ENCODE data around the gene MALAT1.

Gene MALAT1

GRCh38 chr11:65503949-65504673, 5.3 kb downstream of the MALAT1 start:
- Histone ChIP-seq H3K9ac (peak overlapping the region; percentile 99), H2AFZ (no peak overlapping the region), H3K4me2 (ENCODE audit: low read length) (peak overlapping the region; percentile 95), H3K79me2 (peaks cover 67% of the 10 kb centered on the region), H3K27ac (peak overlapping the region; percentile 100), H3K9me3 (ENCODE audit: control insufficient read depth, low read length) (no peaks in the 10 kb centered on the region), H3K36me3 (ENCODE audit: control insufficient read depth, insufficient read depth, low read length) (peaks cover 46% of the 10 kb centered on the region), H3K4me1 (peaks cover 7% of the 10 kb centered on the region), H3K27me3 (ENCODE audit: control insufficient read depth, insufficient read depth, low read length) (no peaks in the 10 kb centered on the region), H3K4me3 (ENCODE audit: low read depth, low read length) (peak overlapping the region; percentile 100)
- TF ChIP-seq CTCF (IDR thresholded peaks at IDR 0.05): no peak

DNA sequence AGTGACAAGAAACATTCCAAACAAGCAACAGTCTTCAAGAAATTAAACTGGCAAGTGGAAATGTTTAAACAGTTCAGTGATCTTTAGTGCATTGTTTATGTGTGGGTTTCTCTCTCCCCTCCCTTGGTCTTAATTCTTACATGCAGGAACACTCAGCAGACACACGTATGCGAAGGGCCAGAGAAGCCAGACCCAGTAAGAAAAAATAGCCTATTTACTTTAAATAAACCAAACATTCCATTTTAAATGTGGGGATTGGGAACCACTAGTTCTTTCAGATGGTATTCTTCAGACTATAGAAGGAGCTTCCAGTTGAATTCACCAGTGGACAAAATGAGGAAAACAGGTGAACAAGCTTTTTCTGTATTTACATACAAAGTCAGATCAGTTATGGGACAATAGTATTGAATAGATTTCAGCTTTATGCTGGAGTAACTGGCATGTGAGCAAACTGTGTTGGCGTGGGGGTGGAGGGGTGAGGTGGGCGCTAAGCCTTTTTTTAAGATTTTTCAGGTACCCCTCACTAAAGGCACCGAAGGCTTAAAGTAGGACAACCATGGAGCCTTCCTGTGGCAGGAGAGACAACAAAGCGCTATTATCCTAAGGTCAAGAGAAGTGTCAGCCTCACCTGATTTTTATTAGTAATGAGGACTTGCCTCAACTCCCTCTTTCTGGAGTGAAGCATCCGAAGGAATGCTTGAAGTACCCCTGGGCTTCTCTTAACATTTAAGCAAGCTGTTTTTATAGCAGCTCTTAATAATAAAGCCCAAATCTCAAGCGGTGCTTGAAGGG, 6.0 kb downstream of the MALAT1 start:
- H3K9me3 ChIP-seq (ENCODE audit: control insufficient read depth, low read length): no peaks in the 10 kb centered on the region
- peak overlapping the region; percentile 99 for H3K9ac ChIP-seq
- H3K27ac ChIP-seq: peak overlapping the region; percentile 100
- no peaks in the 10 kb centered on the region for H3K27me3 ChIP-seq (ENCODE audit: control insufficient read depth, insufficient read depth, low read length)
- peaks cover 7% of the 10 kb centered on the region for H3K4me1 ChIP-seq
- peak overlapping the region; percentile 100 for H3K4me3 ChIP-seq (ENCODE audit: low read depth, low read length)
- no peak overlapping the region for H2AFZ ChIP-seq
- peaks cover 46% of the 10 kb centered on the region for H3K36me3 ChIP-seq (ENCODE audit: control insufficient read depth, insufficient read depth, low read length)
- peaks cover 61% of the 10 kb centered on the region for H3K79me2 ChIP-seq
- H3K4me2 ChIP-seq (ENCODE audit: low read length): peak overlapping the region; percentile 95
- TF ChIP-seq CTCF (IDR thresholded peaks at IDR 0.05): no peak

GRCh38 chr11:65505466-65506289, 6.8 kb downstream of the MALAT1 start:
- Histone ChIP-seq H3K79me2 (peaks cover 53% of the 10 kb centered on the region), H3K27me3 (ENCODE audit: control insufficient read depth, insufficient read depth, low read length) (no peaks in the 10 kb centered on the region), H3K36me3 (ENCODE audit: control insufficient read depth, insufficient read depth, low read length) (peaks cover 41% of the 10 kb centered on the region), H2AFZ (no peak overlapping the region), H3K4me3 (ENCODE audit: low read depth, low read length) (peak overlapping the region; percentile 100), H3K9me3 (ENCODE audit: control insufficient read depth, low read length) (no peaks in the 10 kb centered on the region), H3K4me1 (peaks cover 7% of the 10 kb centered on the region), H3K4me2 (ENCODE audit: low read length) (peak overlapping the region; percentile 95), H3K9ac (peak overlapping the region; percentile 99), H3K27ac (peak overlapping the region; percentile 100)
- no peak for TF ChIP-seq CTCF (IDR thresholded peaks at IDR 0.05)

GRCh38 chr11:65506290-65506771, 7.5 kb downstream of the MALAT1 start:
- H2AFZ ChIP-seq: no peak overlapping the region
- no peaks in the 10 kb centered on the region for H3K27me3 ChIP-seq (ENCODE audit: control insufficient read depth, insufficient read depth, low read length)
- H3K4me2 ChIP-seq (ENCODE audit: low read length): peak overlapping the region; percentile 95
- H3K4me1 ChIP-seq: peaks cover 7% of the 10 kb centered on the region
- peak overlapping the region; percentile 100 for H3K27ac ChIP-seq
- H3K9me3 ChIP-seq (ENCODE audit: control insufficient read depth, low read length): no peaks in the 10 kb centered on the region
- peak overlapping the region; percentile 100 for H3K4me3 ChIP-seq (ENCODE audit: low read depth, low read length)
- peaks cover 48% of the 10 kb centered on the region for H3K79me2 ChIP-seq
- H3K36me3 ChIP-seq (ENCODE audit: control insufficient read depth, insufficient read depth, low read length): peaks cover 35% of the 10 kb centered on the region
- peak overlapping the region; percentile 99 for H3K9ac ChIP-seq
- no peak for TF ChIP-seq CTCF (IDR thresholded peaks at IDR 0.05)
